ENCODE data around the gene SLC26A2.

SLC26A2 gene

GRCh38 chr5:149960272-149961185 is at the start of gene SLC26A2:
Gene SLC26A2, plus strand, starts transcription at chr5:149960758. Its CDS starts 16,895 bp downstream, at chr5:149977653.
- peak; percentile 92 for DNase-seq

DNA sequence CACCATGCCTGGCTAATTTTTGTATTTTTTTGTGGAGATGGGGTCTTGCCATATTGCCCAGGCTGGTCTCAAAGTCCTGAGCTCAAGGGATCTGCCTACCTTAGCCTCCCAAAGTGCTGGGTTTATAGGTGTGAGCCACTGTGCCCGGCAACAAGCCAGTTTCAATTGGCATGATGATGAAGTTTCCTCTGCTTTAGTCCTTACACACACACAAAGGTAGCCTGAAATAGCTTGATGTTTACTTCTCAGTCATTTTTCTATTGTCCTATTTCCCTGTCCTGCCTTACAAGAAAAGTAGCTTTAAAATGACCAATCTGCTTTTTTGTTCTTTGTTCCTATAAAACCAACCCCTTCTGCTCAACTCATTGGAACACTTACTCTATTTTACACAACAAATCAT is 49.5 kb upstream of the SLC26A2 start:
- DNase-seq, result no peak

DNA sequence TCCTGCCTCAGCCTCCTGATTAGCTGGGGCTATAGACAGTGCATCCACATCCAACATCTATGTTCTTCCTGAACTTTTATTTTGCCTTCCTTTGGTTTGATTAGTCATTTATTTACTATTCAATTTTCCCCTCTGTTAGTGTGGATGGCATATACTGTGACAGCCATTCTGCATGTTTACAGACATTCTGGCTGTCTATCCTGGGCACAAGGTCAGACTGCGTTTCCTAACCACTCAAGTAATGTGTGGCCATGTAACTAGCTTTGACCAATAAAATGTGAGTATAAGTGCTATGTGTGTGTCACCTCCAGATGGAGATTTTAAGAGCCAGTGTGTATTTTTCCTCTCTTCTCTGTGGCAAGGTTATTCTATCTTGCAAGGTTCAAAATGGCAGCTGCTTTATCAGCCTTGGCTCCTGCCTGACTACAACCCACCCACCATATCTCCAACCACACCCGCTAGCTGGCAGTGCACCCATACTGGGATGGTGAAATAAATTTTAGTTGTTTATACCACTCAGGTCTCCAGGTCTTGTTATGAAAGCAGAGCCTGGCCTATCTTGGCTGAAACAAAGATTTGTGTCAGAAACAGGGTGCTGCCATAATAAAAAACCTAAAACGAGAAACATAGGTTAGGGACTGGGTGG is 48.2 kb upstream of the SLC26A2 start:
- no peak for DNase-seq

GRCh38 chr5:149913436-149914419 is 46.8 kb upstream of the SLC26A2 start:
- no peak for DNase-seq

- DNase-seq, result no peak
Observed at GRCh38 chr5:149915392-149916260, 44.9 kb upstream of the SLC26A2 start.

DNA sequence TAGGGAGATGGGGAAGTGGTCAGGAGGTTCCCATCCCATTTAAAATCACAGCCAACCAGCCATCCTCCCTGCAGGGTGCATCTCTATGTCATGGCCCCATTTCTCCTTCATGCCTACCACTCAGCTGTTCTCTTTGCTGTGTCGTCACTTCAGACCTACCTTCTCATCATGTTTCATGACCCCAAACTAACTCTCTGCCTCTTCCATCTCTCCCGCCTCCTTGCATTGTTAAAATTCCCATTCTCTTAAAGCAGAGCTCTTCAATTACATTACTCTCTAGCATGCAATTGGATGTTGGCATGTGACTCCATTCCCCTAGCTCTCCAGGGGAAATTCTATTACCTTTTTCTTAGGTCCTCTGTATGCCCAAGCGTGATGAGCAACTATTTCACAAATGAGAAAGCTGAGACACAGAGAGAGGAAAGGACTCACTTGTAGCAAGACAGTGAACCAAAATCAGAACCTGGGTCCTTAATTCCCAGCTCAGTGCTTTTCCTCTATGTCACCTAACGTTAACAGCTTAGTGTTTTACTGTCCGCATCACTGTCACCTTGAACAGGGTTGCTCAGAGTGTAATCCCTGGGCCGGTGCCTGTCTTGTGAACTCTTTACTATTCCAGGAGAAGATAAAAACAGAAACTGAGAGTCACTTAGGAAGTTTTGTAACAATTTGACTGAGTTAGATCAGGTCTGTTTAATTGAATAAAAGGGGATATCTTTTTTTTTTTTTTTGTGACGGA is 44.1 kb upstream of the SLC26A2 start:
- DNase-seq, result no peak

DNA sequence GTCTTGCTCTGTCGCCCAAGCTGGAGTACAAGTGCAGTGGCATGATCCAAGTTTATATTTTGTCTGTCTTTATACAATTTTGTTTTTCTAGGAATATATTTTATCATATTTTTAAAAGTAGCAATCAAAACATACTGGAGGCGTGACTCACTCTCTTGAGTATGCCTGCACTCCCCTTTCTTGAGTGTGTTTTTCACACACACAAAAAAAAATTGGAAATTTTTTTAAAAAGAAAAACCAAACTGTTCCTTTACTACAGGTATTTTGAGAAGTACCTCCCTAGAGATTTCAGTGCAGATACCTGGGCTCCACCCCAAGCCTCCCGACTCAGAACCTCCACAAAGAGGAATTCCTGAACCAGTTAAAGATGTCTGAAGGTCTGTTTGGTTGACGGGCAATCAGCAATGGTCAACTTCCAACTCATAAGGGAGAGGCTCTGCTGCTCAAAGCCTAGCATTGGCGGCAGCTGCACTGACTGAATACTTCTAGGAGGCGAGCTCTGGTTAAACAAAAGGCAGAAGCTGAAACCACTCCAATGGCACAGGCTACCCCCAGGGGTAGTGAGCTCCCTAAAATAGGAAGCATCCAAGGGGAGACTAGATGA is 43.4 kb upstream of the SLC26A2 start:
- DNase-seq, result no peak

DNA sequence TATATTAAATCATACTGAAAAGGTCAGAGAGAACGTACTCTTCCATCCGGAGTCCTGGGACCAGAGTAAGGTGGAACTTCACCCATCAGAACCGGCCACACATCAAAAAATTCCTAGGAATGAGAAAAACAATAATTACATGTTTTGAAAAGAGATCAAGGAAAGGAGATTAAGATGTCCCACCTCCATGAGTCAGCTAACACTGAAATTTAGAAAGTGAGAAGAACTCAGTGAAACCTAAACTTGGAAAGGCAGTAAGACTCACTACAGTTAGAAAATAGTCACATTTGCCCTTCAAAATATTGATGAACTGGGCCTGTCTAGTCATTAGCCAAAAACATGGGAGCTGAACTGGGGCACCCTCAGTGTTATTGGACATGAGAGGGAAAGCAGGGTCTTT is 39.0 kb upstream of the SLC26A2 start:
- no peak for DNase-seq

DNA sequence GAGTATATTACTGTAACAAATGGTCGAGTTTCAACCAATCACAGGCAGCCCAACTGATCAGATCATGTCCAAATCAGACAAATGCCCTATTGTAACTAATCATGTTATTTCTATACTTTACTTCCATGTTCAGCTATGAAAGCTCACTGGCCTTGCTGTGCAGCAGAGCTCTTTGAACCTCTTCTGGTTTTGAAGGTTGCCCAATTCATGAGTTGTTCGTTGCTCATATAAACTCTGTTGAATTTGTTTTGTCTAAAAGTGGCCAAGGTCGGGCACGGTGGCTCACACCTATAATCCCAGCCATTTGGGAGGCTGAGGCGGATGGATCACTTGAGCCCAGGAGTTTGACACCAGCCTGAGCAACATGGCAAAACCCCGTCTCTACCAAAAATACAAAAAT is 37.6 kb upstream of the SLC26A2 start:
- DNase-seq, result no peak

DNA sequence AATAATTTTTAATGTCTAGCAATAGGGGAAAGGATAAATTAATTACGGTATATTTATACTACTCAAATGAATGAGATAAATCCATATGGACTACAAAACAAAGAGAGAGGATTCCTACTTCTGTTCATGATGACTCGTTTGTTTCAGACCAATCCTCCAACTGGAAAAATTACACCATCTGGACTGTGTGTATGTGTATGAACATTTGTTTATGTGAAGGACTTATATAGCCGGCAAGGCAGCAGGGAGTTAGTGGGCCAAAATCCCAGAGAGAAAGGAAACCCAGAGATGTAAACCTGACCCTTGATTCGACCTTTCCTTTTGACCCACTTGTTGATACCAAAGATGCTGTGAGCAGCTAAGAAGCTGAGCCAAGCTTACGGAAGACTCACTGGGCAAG is 36.1 kb upstream of the SLC26A2 start:
- peak; percentile 17 for DNase-seq

- DNase-seq, result no peak
Observed at GRCh38 chr5:149930043-149930748, 30.4 kb upstream of the SLC26A2 start.

- DNase-seq, result no peak
Observed at GRCh38 chr5:149930749-149931574, 29.6 kb upstream of the SLC26A2 start.

DNA sequence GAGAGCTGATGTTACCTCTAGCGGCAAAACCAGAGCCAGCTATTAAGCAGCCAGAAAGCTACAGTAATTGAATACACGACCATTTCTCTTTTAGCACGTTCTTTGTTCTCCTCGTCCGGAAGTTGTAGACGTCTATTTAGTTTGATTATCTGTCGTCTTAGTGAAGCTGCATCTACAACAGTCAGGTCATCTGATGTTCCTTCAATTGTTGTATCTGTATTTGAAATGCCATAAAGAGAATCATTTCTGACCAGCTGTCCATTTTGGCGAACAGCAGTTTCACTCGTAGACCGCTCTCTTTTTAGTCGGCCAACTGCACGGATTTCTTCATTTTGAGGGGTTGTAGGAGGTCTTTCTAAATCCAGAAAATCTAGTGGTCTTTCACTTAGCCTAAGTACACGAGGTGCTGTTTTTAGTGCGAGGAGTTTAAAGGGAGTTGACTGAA is 28.5 kb upstream of the SLC26A2 start:
- no peak for DNase-seq

GRCh38 chr5:149932445-149933350 is 27.9 kb upstream of the SLC26A2 start:
- DNase-seq, result no peak

DNA sequence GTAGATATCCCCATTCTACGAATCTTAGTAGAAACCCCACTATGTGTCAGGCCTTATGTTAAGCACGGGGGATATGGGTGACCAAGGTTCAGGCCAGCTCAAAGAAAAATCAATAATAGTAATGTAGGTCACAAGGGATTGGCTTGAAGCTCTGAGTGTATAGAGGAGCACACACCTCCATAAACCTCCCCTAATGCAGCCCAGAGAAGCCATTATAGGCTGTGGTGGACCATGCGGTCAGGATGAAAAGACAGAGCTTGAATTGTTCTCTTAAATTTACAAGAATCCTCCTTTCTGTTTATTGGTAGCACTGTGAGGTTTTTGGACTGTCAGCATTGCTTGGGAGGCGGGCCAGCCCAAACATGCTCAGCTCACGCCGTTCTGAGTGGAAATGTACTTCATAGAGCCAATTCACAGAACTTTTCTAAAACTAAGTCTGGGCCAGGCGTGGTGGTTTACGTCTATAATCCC is 25.1 kb upstream of the SLC26A2 start:
- no peak for DNase-seq

- no peak for DNase-seq
Observed at GRCh38 chr5:149936044-149936699, 24.4 kb upstream of the SLC26A2 start.

DNA sequence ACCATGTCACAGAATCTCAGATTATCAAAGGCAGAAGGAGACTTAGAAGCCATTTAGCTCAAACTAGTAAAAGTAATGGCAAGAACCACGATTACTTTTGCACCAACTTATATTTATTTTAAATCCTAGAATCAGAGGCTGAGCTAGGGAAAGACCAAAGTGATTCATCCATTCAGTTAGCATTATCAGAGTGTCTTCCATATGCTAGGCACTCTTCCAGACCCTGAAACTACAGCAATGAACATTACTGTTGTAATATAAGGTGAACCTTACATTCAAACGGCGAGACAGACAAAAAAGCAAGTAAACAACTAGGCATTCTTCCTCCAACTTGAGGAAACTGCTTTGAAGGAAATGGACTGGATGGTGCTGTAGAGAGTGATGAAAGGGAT is 23.9 kb upstream of the SLC26A2 start:
- DNase-seq, result no peak
